ENCODE results near the gene ART1. TPM values are rescaled to one million over a fixed set of nuclear protein-coding genes. Genes with fewer than 3 reads are reported as not detected.

The ART1 gene
- total and polyA plus RNA-seq, 2 donors: 0.02 TPM; not detected in 1

GRCh38 chr11:3669128-3669527 lies 24.2 kb downstream of the ART1 start:
- Histone ChIP-seq H3K36me3 (ENCODE audit: control insufficient read depth in 2 of 2, insufficient read depth in 2 of 2, low read length in 1 of 2) (peaks cover 56 to 63% of the 10 kb centered on the region in 2 donors), H3K4me1 (ENCODE audit: control insufficient read depth in 2 of 2, insufficient read depth in 2 of 2, low read length in 2 of 2) (no peaks in the 10 kb centered on the region), H3K27me3 (ENCODE audit: control insufficient read depth in 2 of 2, insufficient read depth in 1 of 2, low read length in 1 of 2) (no peaks in the 10 kb centered on the region), H3K4me3 (ENCODE audit: low read length in 2 of 2) (no peak overlapping the region), H3K27ac (ENCODE audit: low read depth in 1 of 2, low read length in 1 of 2) (no peak overlapping the region), H3K9me3 (ENCODE audit: control insufficient read depth in 2 of 2, insufficient read depth in 1 of 2, low read length in 1 of 2) (no peaks in the 10 kb centered on the region)
- no peak for DNase-seq (ENCODE audit: low read depth in 6 of 9, low spot score in 9 of 9)
- WGBS: over 99% methylated on average over 7 of the region's 7 CpGs

GRCh38 chr11:3669742-3670183 lies 24.8 kb downstream of the ART1 start:
- no peak for DNase-seq (ENCODE audit: low read depth in 6 of 9, low spot score in 9 of 9)
- Histone ChIP-seq H3K9me3 (ENCODE audit: control insufficient read depth in 2 of 2, insufficient read depth in 1 of 2, low read length in 1 of 2) (no peaks in the 10 kb centered on the region), H3K4me3 (ENCODE audit: low read length in 2 of 2) (no peak overlapping the region), H3K27ac (ENCODE audit: low read depth in 1 of 2, low read length in 1 of 2) (no peak overlapping the region), H3K4me1 (ENCODE audit: control insufficient read depth in 2 of 2, insufficient read depth in 2 of 2, low read length in 2 of 2) (no peaks in the 10 kb centered on the region), H3K36me3 (ENCODE audit: control insufficient read depth in 2 of 2, insufficient read depth in 2 of 2, low read length in 1 of 2) (peaks cover 53 to 64% of the 10 kb centered on the region in 2 donors), H3K27me3 (ENCODE audit: control insufficient read depth in 2 of 2, insufficient read depth in 1 of 2, low read length in 1 of 2) (no peaks in the 10 kb centered on the region)
- 98% methylated on average over 5 of the region's 5 CpGs for WGBS

GRCh38 chr11:3671334-3672254 lies 26.7 kb downstream of the ART1 start, which contains the start of gene CHRNA10:
TSS of gene CHRNA10 (minus strand) at chr11:3671384. CDS start at chr11:3671312, 72 bp downstream.
- no peak for DNase-seq (ENCODE audit: low read depth in 6 of 9, low spot score in 9 of 9)
- Histone ChIP-seq H3K4me3 (ENCODE audit: low read length in 2 of 2) (no peak within 1 kb of the TSS), H3K36me3 (ENCODE audit: control insufficient read depth in 2 of 2, insufficient read depth in 2 of 2, low read length in 1 of 2) (peaks cover 59 to 72% of the 10 kb centered on the region in 2 donors), H3K9me3 (ENCODE audit: control insufficient read depth in 2 of 2, insufficient read depth in 1 of 2, low read length in 1 of 2) (no peaks in the 10 kb centered on the region), H3K4me1 (ENCODE audit: control insufficient read depth in 2 of 2, insufficient read depth in 2 of 2, low read length in 2 of 2) (no peaks in the 10 kb centered on the region), H3K27me3 (ENCODE audit: control insufficient read depth in 2 of 2, insufficient read depth in 1 of 2, low read length in 1 of 2) (no peaks in the 10 kb centered on the region), H3K27ac (ENCODE audit: low read depth in 1 of 2, low read length in 1 of 2) (no peak within 1 kb of the TSS)
- WGBS: 94% methylated on average over 9 of the region's 9 CpGs

- H3K9me3 ChIP-seq (ENCODE audit: control insufficient read depth in 2 of 2, insufficient read depth in 1 of 2, low read length in 1 of 2): no peaks in the 10 kb centered on the region
- peaks cover 61 to 83% of the 10 kb centered on the region in 2 donors for H3K36me3 ChIP-seq (ENCODE audit: control insufficient read depth in 2 of 2, insufficient read depth in 2 of 2, low read length in 1 of 2)
- no peak overlapping the region for H3K4me3 ChIP-seq (ENCODE audit: low read length in 2 of 2)
- no peaks in the 10 kb centered on the region for H3K4me1 ChIP-seq (ENCODE audit: control insufficient read depth in 2 of 2, insufficient read depth in 2 of 2, low read length in 2 of 2)
- WGBS: 98% methylated on average over 1 of the region's 1 CpG
- no peaks in the 10 kb centered on the region for H3K27me3 ChIP-seq (ENCODE audit: control insufficient read depth in 2 of 2, insufficient read depth in 1 of 2, low read length in 1 of 2)
- no peak overlapping the region for H3K27ac ChIP-seq (ENCODE audit: low read depth in 1 of 2, low read length in 1 of 2)
- DNase-seq (ENCODE audit: low read depth in 6 of 9, low spot score in 9 of 9): no peak
Observed at GRCh38 chr11:3674189-3674588, 29.3 kb downstream of the ART1 start.

GRCh38 chr11:3675971-3676370 lies 31.0 kb downstream of the ART1 start:
- DNase-seq (ENCODE audit: low read depth in 6 of 9, low spot score in 9 of 9): no peak
- 97% methylated on average over 11 of the region's 11 CpGs for WGBS
- peaks cover 63 to 84% of the 10 kb centered on the region in 2 donors for H3K36me3 ChIP-seq (ENCODE audit: control insufficient read depth in 2 of 2, insufficient read depth in 2 of 2, low read length in 1 of 2)
- H3K9me3 ChIP-seq (ENCODE audit: control insufficient read depth in 2 of 2, insufficient read depth in 1 of 2, low read length in 1 of 2): no peaks in the 10 kb centered on the region
- no peak overlapping the region for H3K27ac ChIP-seq (ENCODE audit: low read depth in 1 of 2, low read length in 1 of 2)
- no peaks in the 10 kb centered on the region for H3K4me1 ChIP-seq (ENCODE audit: control insufficient read depth in 2 of 2, insufficient read depth in 2 of 2, low read length in 2 of 2)
- H3K4me3 ChIP-seq (ENCODE audit: low read length in 2 of 2): no peak overlapping the region
- H3K27me3 ChIP-seq (ENCODE audit: control insufficient read depth in 2 of 2, insufficient read depth in 1 of 2, low read length in 1 of 2): no peaks in the 10 kb centered on the region

GRCh38 chr11:3679077-3679476 lies 34.1 kb downstream of the ART1 start:
- peaks cover 73 to 89% of the 10 kb centered on the region in 2 donors for H3K36me3 ChIP-seq (ENCODE audit: control insufficient read depth in 2 of 2, insufficient read depth in 2 of 2, low read length in 1 of 2)
- H3K4me3 ChIP-seq (ENCODE audit: low read length in 2 of 2): no peak overlapping the region
- 99% methylated on average over 3 of the region's 3 CpGs for WGBS
- no peaks in the 10 kb centered on the region for H3K4me1 ChIP-seq (ENCODE audit: control insufficient read depth in 2 of 2, insufficient read depth in 2 of 2, low read length in 2 of 2)
- no peak overlapping the region for H3K27ac ChIP-seq (ENCODE audit: low read depth in 1 of 2, low read length in 1 of 2)
- no peaks in the 10 kb centered on the region for H3K27me3 ChIP-seq (ENCODE audit: control insufficient read depth in 2 of 2, insufficient read depth in 1 of 2, low read length in 1 of 2)
- H3K9me3 ChIP-seq (ENCODE audit: control insufficient read depth in 2 of 2, insufficient read depth in 1 of 2, low read length in 1 of 2): no peaks in the 10 kb centered on the region
- DNase-seq (ENCODE audit: low read depth in 6 of 9, low spot score in 9 of 9): no peak

GRCh38 chr11:3683039-3683438 lies 38.1 kb downstream of the ART1 start:
- Histone ChIP-seq H3K9me3 (ENCODE audit: control insufficient read depth in 2 of 2, insufficient read depth in 1 of 2, low read length in 1 of 2) (no peaks in the 10 kb centered on the region), H3K36me3 (ENCODE audit: control insufficient read depth in 2 of 2, insufficient read depth in 2 of 2, low read length in 1 of 2) (peaks cover 61 to 88% of the 10 kb centered on the region in 2 donors), H3K4me1 (ENCODE audit: control insufficient read depth in 2 of 2, insufficient read depth in 2 of 2, low read length in 2 of 2) (no peaks in the 10 kb centered on the region), H3K27ac (ENCODE audit: low read depth in 1 of 2, low read length in 1 of 2) (no peak overlapping the region), H3K27me3 (ENCODE audit: control insufficient read depth in 2 of 2, insufficient read depth in 1 of 2, low read length in 1 of 2) (no peaks in the 10 kb centered on the region), H3K4me3 (ENCODE audit: low read length in 2 of 2) (no peak overlapping the region)
- WGBS: 99% methylated on average over 9 of the region's 9 CpGs
- DNase-seq (ENCODE audit: low read depth in 6 of 9, low spot score in 9 of 9): no peak

- no peak for DNase-seq (ENCODE audit: low read depth in 6 of 9, low spot score in 9 of 9)
- H3K27me3 ChIP-seq (ENCODE audit: control insufficient read depth in 2 of 2, insufficient read depth in 1 of 2, low read length in 1 of 2): no peaks in the 10 kb centered on the region
- H3K9me3 ChIP-seq (ENCODE audit: control insufficient read depth in 2 of 2, insufficient read depth in 1 of 2, low read length in 1 of 2): no peaks in the 10 kb centered on the region
- no peak overlapping the region for H3K4me3 ChIP-seq (ENCODE audit: low read length in 2 of 2)
- no peak overlapping the region for H3K27ac ChIP-seq (ENCODE audit: low read depth in 1 of 2, low read length in 1 of 2)
- WGBS: 98% methylated on average over 12 of the region's 12 CpGs
- peaks cover 56 to 84% of the 10 kb centered on the region in 2 donors for H3K36me3 ChIP-seq (ENCODE audit: control insufficient read depth in 2 of 2, insufficient read depth in 2 of 2, low read length in 1 of 2)
- H3K4me1 ChIP-seq (ENCODE audit: control insufficient read depth in 2 of 2, insufficient read depth in 2 of 2, low read length in 2 of 2): no peaks in the 10 kb centered on the region
Observed at GRCh38 chr11:3684129-3684818, 39.3 kb downstream of the ART1 start.

- DNase-seq (ENCODE audit: low read depth in 6 of 9, low spot score in 9 of 9): no peak
- H3K9me3 ChIP-seq (ENCODE audit: control insufficient read depth in 2 of 2, insufficient read depth in 1 of 2, low read length in 1 of 2): no peaks in the 10 kb centered on the region
- H3K27me3 ChIP-seq (ENCODE audit: control insufficient read depth in 2 of 2, insufficient read depth in 1 of 2, low read length in 1 of 2): no peaks in the 10 kb centered on the region
- H3K36me3 ChIP-seq (ENCODE audit: control insufficient read depth in 2 of 2, insufficient read depth in 2 of 2, low read length in 1 of 2): peaks cover 56 to 85% of the 10 kb centered on the region in 2 donors
- 98% methylated on average over 2 of the region's 2 CpGs for WGBS
- H3K4me1 ChIP-seq (ENCODE audit: control insufficient read depth in 2 of 2, insufficient read depth in 2 of 2, low read length in 2 of 2): no peaks in the 10 kb centered on the region
- H3K4me3 ChIP-seq (ENCODE audit: low read length in 2 of 2): no peak overlapping the region
- no peak overlapping the region for H3K27ac ChIP-seq (ENCODE audit: low read depth in 1 of 2, low read length in 1 of 2)
Observed at GRCh38 chr11:3684819-3685172, 39.9 kb downstream of the ART1 start.
